SK-N-SH treated with all-trans-retinoic acid at 6 μM for 48 hours (cell line): ENCODE data around the gene S100PBP.

Experiments
- ATAC-seq: fragments of 200-7000 bp; cut with Tn5 transposase; 3 replicates; pipeline ENCODE4 v1.9.1; 2020; ENCODE audit warnings: mild to moderate bottlenecking, moderate library complexity
- ARNTL ChIP-seq: fragments of 450-650 bp; formaldehyde crosslinking; IDR thresholded peaks from 2 replicates; pipeline ENCODE4 v1.5.0; 2020; ENCODE audit warnings: low read depth, mild to moderate bottlenecking, moderate library complexity, borderline replicate concordance
- CREB5 ChIP-seq: fragments of 250-450 bp; sonication (Bioruptor Pico); IDR thresholded peaks from 2 replicates; pipeline ENCODE4 v1.5.1; 2020; ENCODE audit warnings: low read depth, mild to moderate bottlenecking, moderate library complexity
- CSDC2 ChIP-seq: fragments of 250-450 bp; sonication (Bioruptor Pico); IDR thresholded peaks from 2 replicates; pipeline ENCODE4 v1.5.0; 2020; ENCODE audit warnings: mild to moderate bottlenecking, moderate library complexity
- CSRNP3 ChIP-seq: fragments of 250-450 bp; sonication (Bioruptor Pico); IDR thresholded peaks from 2 replicates; pipeline ENCODE4 v1.5.1; 2021; ENCODE audit warnings: mild to moderate bottlenecking, moderate library complexity
- OSR1 ChIP-seq: fragments of 250-450 bp; sonication (Bioruptor Pico); IDR thresholded peaks from 2 replicates; pipeline ENCODE4 v1.8.0; 2022; ENCODE audit warnings: moderate library complexity, mild to moderate bottlenecking, inconsistent platforms
- PATZ1 ChIP-seq: fragments of 250-450 bp; sonication (Bioruptor Pico); IDR thresholded peaks from 2 replicates; pipeline ENCODE4 v1.8.0; 2020; ENCODE audit warnings: mild to moderate bottlenecking, moderate library complexity, borderline replicate concordance
- POU6F1 ChIP-seq: fragments of 250-450 bp; sonication (Bioruptor Pico); IDR thresholded peaks from 2 replicates; pipeline ENCODE4 v1.8.0; 2021; ENCODE audit warnings: low read depth, mild to moderate bottlenecking, moderate library complexity, borderline replicate concordance
- PPARA ChIP-seq: fragments of 250-450 bp; sonication (Bioruptor Pico); IDR thresholded peaks from 2 replicates; pipeline ENCODE4 v1.5.0; 2020; ENCODE audit warnings: mild to moderate bottlenecking, borderline replicate concordance
- RARB ChIP-seq: fragments of 250-450 bp; sonication (Bioruptor Pico); IDR thresholded peaks from 2 replicates; pipeline ENCODE4 v1.8.0; 2021; ENCODE audit warnings: mild to moderate bottlenecking, moderate library complexity
- TCF4 ChIP-seq: fragments of 250-450 bp; sonication (Bioruptor Pico); IDR thresholded peaks from 2 replicates; pipeline ENCODE4 v1.8.0; 2021; ENCODE audit warnings: mild to moderate bottlenecking, moderate library complexity, borderline replicate concordance
- TSHZ2 ChIP-seq: fragments of 250-450 bp; sonication (Bioruptor Pico); IDR thresholded peaks from 2 replicates; pipeline ENCODE4 v1.5.0; 2020; ENCODE audit warnings: mild to moderate bottlenecking, moderate library complexity
- ZC3H10 ChIP-seq: fragments of 250-450 bp; sonication (Bioruptor Pico); IDR thresholded peaks from 2 replicates; pipeline ENCODE4 v1.5.1; 2021; ENCODE audit warnings: mild to moderate bottlenecking, moderate library complexity
- ZFP3 ChIP-seq: fragments of 250-450 bp; sonication (Bioruptor Pico); IDR thresholded peaks from 2 replicates; pipeline ENCODE4 v1.5.0; 2020; ENCODE audit warnings: mild to moderate bottlenecking, moderate library complexity
- ZNF565 ChIP-seq: fragments of 450-650 bp; formaldehyde crosslinking; conservative IDR thresholded peaks from 2 replicates; pipeline ENCODE4 v1.5.0; 2020; ENCODE audit warnings: low read depth, mild to moderate bottlenecking, moderate library complexity
- ZNF70 ChIP-seq: fragments of 450-650 bp; formaldehyde crosslinking; IDR thresholded peaks from 2 replicates; pipeline ENCODE4 v1.5.0; 2020; ENCODE audit warnings: mild to moderate bottlenecking, moderate library complexity
- ZNF8 ChIP-seq: fragments of 450-650 bp; formaldehyde crosslinking; IDR thresholded peaks from 2 replicates; pipeline ENCODE4 v1.5.0; 2020; ENCODE audit warnings: mild to moderate bottlenecking, moderate library complexity

The S100PBP gene

GRCh38 chr1:32894019-32894600 lies 76.7 kb downstream of the S100PBP start:
- no peak for TF ChIP-seq ZC3H10 (CRISPR knock-in tag)
- no peak for TF ChIP-seq POU6F1 (CRISPR knock-in tag)
- no peak for TF ChIP-seq ARNTL (CRISPR knock-in tag)
- no peak for TF ChIP-seq ZNF70 (CRISPR knock-in tag)
- no peak for TF ChIP-seq CSDC2
- no peak for TF ChIP-seq ZNF565 (CRISPR knock-in tag)
- TF ChIP-seq ZFP3 (CRISPR knock-in tag) = no peak
- no peak for TF ChIP-seq ZNF8 (CRISPR knock-in tag)
- TF ChIP-seq PPARA (CRISPR knock-in tag) = no peak
- no peak for TF ChIP-seq RARB (CRISPR knock-in tag)
- no peak for TF ChIP-seq TSHZ2 (CRISPR knock-in tag)
- no peak for ATAC-seq

GRCh38 chr1:32894681-32895080 lies 77.2 kb downstream of the S100PBP start:
- TF ChIP-seq ZNF70 (CRISPR knock-in tag) (no peak), CSDC2 (no peak), ZC3H10 (CRISPR knock-in tag) (no peak), TCF4 (CRISPR knock-in tag) (no peak), CSRNP3 (no peak), PATZ1 (CRISPR knock-in tag) (no peak), ZNF8 (CRISPR knock-in tag) (no peak), CREB5 (no peak), OSR1 (CRISPR knock-in tag) (no peak), TSHZ2 (CRISPR knock-in tag) (no peak), PPARA (CRISPR knock-in tag) (no peak)
- no peak for ATAC-seq
